OCI-LY3 (cell line): ENCODE data around the gene TBXA2R.

ENCODE experiments used
- CTCF ChIP-seq: fragments of 200-600, 300-600 bp; sonication (generic); IDR thresholded peaks from 2 replicates; pipeline ENCODE4 v1.5.1; 2014; ENCODE audit warnings: antibody characterized with exemption, low read length, low read depth
- EZH2phosphoT487 ChIP-seq: fragments of 200-600 bp; shearing (Covaris generic); IDR thresholded peaks from 2 replicates; pipeline ENCODE4 v1.6.1; 2018; ENCODE audit warnings: antibody characterized with exemption, mixed run types, low read depth

DNA sequence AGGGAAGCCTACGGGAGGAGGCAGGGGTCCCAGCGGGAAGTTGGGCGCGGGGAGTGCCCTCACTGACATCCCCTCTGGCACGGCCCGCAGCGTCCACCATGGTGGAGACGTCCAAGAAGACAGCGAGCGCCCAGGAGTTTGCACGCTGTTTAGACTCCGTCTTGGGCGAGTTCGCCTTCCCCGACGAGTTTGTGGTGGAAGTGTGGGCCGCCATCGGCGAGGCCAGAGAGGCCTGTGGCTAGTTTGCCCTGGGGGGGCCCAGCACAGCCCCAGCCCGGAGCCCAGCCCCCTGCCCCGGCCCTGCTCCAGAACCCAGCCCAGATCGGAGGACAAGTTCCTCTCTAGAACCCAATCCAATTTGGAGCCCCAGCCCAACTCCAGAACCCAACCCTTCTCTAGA, 16.7 kb downstream of the TBXA2R start:
- TF ChIP-seq CTCF (no peak), EZH2phosphoT487 (no peak)
